HG02763 (cell line): ENCODE results near the gene PRMT7.

Experiments
- ATAC-seq: cut with Tn5 transposase; IDR thresholded peaks from one replicate; pipeline ENCODE4 v1.9.1; 2021; ENCODE audit warnings: mild to moderate bottlenecking, moderate library complexity; ENCODE audit not compliant: unreplicated experiment

Gene PRMT7

DNA sequence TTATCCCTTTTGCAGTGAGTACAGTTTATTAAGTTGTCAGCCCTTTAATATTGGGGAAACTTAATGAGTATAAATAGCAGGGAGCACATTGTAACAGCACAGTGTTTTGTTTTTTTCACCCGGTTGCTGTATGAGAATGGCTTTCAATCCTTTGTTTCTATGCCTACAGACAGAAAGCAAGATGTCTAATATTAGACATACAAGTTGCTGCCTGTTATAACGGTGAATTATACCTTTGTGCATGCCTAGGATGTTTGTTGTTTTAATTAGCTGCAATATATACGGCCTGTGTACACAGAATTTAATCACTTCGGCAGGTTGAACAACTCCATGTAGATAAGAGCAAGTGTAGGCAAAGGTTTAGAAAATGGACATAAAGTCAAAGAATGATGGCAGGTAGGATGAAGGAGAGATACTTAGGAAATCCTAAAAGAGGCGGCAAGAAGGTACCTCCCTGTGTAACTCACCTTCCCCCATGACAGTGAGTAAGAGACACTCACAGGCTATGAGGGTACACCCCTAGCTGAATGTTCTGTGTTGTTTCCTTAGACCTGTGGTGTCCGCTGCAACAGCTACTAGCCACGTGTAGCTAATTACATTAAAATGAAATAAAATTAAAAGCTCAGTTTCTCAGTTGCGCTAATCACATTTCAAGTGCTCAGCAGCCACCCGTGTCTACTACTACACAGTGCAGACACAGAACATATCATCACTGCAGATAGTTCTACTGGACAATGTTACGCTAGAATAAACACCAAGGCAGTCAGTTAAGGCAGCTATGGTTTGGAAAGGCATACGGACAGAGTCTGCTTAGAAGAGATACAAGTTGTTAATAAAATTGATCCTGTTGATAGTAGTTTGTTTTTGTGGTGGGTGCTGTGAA, 11.0 kb upstream of the PRMT7 start:
- ATAC-seq: no peak

DNA sequence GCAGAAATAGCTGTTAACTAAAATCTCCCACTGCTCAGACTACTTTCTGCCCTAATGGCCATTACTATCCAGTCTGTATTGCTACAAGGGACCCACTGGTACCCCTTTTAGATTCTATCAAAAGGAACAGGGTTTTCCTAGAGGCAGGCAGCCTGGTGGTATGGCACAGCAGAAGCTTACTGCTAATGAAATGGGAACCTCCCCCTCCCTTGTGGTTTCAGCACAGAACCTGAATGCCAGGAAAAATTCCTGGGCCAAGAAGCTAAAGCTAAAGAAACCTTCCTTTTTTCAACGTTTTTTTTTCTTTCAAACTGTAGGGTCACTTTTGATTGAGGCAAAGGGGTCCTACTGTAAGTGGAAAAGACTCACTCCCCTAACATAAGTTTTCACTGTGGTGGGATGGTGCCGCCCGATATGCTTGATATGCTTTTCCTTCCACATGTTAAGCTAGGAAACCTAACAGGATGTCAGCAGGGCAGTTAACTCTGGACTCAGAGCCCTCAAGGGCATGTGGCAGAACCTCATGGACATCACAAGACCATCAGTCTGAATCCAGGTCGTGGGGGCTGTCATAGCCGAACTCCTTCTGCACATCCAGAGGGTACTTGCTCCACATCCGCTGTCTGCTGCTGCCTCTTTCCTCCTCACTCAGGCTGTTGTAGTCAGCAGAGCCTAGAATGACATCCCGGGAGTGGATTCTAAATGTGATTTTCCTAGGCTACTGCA, 9.9 kb upstream of the PRMT7 start:
- ATAC-seq: no peak

DNA sequence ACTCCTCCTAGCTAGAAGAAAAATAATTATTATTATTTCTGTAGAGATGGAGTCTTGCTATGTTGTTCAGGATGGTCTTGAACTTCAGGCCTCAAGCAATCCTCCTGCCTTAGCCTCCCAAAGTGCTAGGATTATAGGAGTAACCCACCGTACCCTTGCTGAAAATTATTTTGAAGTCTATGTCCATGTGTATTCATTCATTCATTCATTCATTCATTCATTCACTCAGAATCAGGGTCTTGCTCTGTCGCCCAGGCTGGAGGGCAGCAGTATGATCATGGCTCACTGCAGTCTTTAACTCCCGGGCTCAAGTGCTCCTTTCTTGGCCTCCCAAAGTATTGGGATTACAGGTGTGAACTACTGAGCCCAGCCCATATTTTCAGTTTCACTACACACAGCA, 4.2 kb upstream of the PRMT7 start:
- no peak for ATAC-seq

DNA sequence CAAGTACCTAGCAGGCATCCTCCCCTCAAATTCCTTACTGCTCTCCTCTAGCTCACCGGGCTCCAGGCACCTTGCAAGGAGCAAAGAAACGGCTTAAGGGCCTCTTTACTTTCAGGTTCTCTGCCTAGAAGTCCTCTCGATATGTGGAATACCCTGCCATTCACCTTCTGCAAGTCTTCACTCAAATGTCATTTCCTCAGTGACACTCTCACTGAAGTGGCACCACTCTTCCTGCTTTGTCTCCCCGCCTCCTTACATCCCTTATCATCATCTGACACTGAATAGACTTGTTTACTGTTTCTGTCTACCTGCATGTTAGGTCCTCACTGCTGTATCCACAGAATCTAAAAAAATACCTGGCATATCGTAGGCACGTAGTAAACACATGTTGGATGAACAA, 1.0 kb upstream of the PRMT7 start:
- ATAC-seq: no peak

DNA sequence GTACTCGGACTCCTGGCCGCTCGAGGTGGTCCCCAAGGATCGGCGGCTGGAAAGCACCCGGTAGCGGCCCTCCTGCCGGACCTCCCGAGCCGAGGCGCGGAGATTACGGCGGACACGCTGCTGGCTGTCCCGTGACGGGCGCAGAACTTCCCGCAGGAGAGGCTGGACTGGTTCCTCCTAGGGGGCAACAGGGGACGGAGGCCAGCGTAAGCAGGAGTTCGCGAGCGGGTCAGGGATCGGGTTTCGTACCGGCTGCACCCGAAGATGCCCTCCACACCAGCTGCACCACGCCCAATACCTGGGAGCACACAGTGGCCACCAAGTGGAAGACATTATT, 414 bp upstream of the PRMT7 start:
- peak; percentile 32 for ATAC-seq

DNA sequence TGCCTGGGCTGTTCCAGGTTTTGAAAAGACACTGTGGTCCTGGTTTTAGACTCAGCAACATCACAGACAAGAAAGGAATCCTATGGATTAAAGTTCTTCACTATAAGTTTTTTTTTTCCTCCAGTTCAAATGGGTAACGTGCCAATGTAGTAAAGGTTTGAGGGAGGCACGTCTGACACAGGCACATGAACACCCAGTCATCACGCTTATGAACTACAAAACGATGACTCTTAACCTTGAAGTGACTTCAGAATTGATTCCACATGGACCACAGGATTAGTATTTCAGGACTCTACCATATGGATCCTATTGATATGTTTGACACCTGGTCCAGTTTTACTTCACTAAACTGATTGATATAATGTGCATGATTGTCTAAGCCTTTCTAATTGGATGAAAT, 2.3 kb downstream of the PRMT7 start:
- ATAC-seq: no peak

DNA sequence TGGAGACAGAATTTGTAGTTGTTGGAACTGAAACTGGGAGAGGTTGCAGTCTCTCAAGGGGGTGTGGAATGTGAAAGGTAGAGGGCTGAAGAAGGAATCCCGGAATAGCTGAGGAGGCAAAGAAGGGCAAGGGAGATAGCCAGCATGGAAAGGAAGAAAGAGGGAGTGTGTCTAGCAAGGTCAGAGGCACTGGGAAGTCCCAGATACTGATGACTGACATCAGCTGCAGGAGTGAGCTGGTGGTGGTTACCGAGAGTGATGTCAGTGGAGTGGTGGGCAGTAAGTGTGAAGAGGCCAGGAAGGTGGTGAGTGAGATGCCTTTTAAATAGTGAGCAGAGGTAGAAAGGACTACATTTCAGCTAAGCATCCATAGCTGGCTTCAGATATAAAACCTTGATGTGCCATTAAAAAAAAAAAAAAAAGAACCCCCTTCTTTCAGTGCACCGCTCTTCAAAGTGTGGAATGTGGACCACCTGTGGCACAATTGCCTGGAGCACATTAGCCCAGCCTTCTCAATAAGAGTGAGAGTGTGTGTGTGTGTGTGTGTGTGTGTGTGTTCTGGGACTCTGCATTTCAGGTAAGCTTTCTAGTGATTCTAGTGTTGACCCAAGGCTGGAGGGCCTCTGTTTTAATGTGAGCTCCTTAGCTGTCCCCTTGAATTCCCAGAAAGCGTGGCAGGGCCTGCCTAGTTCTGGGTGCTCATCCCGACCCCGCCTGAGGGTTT, 8.5 kb downstream of the PRMT7 start:
- no peak for ATAC-seq

DNA sequence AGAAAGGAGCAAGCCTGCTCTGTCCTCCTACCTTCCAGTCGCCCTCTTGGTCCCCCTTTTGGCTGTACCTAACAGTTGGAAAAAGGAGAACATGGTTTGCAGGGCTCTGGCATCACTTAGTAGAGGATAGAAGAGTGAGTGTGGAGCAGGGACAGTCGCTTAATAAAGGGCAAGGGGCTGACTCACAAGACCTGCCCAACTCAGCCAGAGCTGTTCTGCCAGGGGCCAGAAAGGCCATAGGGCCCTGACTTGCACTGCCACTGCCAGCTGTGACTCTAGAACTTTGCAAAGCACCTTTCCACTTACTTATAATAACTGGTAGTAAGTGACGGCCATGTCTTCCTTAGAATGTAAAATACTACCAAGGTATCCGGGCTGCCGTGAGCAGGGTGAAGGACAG, 13.5 kb downstream of the PRMT7 start:
- no peak for ATAC-seq

DNA sequence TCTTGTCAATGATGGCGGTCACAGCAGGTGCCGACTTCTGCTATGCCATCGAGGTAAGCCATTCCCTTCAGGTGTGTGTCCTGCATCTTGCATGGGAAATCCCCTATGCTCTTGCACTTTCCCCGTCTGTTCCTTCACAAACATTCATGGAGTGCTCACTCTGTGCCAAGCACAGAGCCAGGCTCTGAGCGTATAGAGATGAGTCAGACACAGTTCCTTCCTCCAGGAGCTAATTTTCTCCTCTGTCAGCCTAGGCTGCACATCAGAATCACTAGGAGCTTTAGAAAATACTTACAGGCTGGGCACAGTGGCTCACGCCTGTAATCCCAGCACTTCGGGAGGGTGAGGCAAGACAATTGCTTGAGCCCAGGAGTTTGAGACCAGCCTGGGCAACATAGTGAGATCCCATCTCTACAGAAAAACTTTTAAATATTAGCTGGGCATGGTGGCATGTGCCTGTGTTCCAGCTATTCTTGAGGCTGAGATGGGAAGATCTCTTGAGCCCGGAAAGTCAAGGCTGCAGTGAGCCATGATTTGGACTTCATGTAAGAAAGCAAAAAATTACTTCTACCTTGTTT, 14.1 kb downstream of the PRMT7 start:
- ATAC-seq: no peak

DNA sequence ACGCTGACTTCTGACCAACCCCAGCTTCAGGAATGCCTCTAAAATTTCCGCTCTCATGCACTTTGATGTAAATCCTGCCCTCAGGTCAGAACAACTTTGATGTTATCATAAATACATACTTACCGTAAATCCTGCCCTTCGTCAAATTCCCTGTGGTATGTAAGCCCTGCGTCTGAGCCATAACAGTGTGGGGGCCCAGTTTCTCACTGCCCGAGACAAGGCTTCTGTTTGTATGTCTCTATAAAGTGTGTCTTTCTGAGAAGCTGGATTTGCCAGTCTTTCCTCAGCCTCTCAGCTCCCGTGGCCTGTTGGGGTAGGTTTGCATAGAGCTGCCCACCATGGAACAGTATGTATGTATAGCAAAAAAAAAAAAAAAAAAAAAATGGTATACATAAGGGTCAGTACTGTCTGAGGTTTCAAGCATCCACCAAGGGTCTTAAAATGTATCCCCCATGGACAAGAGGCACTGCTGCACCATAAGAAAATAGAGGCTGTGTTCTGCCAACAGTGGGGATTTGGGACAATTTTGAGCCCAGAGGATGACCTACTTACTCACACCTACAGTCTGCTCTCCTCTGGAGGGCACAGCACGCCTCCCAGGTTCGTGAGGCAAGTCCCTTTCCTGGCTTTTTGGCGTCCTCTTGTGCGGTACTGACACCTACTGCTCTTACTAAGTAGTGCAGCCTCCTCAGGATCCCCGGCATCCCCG, 17.5 kb downstream of the PRMT7 start:
- ATAC-seq: peak; percentile 65

DNA sequence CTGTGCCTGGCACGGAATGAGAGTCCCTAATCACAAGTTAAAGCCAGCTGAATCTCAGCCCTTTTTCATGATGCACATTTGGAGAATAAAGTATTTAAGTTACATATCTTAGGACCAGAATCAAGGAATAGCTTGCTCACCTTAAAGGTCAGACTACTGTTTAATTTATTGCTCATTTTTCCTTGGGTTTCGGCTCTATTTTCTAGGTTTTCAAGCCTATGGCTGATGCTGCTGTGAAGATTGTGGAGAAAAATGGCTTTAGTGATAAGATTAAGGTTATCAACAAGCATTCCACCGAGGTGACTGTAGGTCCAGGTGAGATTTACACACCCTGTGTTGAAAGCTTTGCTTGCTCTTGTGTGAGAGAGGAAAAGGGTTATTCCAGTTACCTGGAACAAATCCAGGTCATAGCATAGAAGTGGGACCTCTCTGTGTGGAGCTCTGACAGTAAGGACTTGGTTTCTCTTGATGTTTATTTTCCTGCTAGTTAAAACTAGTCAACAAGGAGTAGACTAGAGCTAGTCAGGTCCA, 18.1 kb downstream of the PRMT7 start:
- no peak for ATAC-seq

DNA sequence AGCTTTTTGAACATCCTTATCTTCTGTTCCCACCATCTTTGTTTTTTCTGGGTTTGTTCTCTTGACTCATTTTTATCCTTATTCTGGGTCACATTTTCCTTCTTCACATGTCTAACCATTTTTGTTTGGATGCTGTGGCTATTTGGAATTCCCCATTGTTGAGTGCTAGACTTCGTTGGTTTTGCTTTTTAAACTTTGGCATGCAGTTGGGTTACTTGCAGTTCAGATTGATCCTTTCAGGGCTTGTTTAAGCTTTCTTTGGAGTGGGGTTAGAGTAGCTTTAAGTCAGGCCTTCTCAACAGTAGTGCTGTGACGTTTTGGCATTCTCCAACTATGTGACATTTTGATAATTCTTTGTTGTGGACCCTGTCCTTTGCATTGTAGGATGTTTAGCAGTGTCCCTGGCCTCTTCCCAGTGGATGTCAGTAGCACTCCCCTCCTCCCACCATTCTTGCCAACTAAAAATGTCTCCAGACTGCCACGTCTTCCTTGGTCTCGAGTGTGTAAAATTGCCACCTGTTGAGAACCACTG, 21.1 kb downstream of the PRMT7 start:
- no peak for ATAC-seq

DNA sequence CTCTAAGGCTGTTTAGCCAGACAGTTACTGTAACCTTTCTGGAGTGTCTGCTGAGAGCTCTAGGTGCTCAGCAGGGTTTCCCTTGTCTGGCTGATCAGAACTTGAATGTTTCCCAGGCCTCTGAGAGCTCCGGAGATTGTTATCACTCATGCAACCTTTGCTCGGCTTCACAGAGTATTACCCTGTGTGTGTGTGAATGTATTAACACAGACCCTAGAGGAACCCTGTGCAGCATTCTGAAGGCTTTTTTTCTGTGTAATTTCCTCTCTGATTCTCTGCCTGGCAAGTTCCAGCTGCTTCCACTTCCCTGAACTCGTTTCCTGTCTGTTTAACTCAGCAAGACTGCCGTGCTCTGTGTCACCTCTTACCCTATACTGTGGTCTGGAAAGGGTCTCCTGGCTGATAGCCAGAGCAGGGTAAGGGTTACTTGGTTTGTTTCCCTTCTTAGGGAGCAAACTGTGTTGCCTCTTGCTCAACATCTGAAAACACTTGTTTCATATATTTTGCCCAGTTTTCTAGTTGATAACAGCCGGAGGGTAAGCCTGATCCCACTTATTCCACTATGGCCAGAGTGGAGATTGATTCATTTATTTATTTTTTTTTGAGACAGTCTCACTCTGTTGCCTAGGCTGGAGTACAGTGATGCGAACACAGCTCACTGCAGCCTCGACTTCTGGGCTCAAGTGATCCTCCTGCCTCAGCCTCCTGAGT, 21.7 kb downstream of the PRMT7 start:
- no peak for ATAC-seq

DNA sequence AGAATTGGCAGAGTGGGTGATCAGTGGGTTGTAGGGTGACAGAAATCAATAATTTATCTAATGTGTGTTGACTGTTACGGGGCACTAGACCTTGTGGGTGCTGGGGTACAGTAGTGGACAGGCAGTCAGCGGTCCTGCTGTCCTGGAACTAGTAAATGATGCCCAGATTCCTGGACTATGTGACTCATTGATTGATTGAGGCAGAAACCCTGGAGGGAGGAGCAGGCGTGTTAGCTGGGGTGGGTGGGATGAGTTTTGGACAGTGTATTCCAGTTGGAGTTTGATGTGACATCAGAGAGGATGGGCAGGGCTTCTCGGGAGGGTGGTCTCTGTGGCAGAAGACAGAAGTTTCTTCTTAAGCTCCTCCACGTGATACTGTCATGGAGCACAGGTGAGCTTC, 24.4 kb downstream of the PRMT7 start:
- no peak for ATAC-seq

DNA sequence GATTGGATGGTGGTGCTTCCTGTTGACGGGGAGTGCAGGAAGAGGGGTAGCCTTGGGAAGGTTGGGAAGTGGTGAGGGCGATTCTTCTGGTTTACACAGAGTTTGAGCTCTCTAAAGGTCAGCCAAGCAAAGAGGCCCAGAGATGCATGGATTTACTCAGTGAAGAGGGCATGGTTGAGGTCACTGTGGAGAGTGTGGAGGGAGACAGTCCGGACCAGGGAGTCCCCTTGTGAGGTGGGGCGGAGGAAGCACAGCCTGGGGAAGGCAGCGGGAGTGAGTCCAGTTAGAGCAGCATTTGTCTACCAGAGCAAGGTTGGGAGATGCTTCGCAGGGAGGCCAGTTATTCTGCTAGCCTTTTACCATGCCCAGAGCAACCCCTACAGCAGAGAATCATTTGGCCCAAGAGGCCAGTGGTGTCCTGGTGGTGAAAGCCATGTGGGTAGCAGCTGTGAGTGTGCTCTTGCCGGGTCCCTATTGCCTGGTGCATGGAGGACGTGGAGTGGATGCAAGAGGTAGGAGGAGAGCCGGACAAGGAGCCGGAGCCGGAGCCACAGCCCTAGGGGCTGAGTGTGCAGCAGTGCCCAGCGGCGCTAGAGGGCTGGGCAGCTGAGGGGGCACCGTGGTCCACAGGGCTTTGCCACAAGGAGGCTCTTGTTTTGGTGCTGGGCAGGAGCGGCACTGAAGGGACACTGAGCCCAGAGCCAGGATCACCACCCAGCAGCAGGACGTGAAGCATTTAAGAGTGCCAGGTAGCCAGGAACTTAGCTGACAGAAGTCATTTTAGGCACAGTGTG, 27.7 kb downstream of the PRMT7 start:
- no peak for ATAC-seq

DNA sequence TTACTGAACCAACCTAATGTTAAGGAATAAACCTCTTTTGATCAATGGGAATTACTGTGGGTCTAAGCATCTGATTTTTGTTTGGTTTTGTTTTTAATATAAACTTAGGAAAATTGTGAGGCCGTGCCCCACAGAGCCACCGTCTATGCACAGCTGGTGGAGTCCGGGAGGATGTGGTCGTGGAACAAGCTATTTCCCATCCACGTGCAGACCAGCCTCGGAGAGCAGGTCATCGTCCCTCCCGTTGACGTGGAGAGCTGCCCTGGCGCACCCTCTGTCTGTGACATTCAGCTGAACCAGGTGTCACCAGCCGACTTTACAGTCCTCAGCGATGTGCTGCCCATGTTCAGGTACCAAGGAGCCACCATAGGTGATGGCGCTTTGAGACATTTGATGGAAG, 28.4 kb downstream of the PRMT7 start:
- ATAC-seq: no peak

DNA sequence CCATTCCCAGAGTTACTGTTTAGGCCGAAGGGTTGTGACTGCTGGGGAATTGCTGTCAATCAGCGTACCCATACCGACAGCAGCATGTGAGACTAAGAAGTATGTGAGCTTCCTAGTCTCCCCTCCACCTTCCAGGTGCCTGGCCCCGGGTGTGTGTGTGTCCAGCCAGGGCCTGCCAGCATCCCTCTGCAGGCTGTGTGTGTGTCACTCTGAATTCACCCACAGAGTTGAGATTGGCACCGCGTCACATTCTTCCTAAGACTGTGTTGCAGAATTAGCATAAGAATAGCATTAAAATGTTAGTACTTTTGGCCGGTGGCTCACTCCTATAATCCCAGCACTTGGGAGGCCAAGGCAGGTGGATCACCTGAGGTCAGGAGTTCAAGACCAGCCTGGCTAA, 31.8 kb downstream of the PRMT7 start:
- no peak for ATAC-seq

DNA sequence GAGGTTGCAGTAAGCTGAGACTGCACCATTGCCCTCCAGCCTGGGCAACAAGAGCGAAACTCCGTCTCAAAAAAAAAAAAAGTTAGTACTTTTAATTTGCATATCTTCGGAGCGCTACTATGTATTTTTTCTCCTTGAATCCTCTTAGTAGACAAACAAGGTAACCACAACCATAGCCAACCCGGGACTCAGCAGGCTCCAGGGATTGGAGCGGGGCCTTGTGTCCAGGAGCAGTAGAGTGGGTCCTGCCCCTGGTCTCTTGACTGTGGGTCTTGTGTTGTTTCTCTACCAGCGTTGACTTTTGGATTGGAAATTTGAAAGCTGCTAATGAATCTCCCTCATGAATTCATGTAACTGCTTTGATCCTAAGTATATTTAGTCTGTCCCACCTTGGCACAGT, 32.3 kb downstream of the PRMT7 start:
- ATAC-seq: no peak

DNA sequence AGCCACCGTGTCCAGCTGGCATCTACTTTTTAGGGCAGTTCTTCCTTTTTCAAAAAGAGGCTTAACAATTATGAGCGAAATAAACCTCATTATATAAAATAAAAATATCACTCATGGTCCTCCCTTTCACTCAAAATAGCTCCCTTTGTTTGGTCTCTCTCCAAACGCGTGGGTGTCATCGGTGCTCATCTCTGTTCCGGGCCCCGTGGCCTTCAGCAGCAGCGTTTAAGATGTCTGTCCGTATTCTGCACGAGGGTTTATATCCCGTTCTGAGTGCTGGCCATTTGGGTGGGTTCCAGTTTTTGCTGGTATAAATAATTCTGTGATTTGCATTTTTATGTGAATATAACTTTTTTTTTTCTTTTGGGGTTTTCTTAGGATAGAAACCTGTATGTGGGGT, 33.4 kb downstream of the PRMT7 start:
- ATAC-seq: no peak
